ENCODE results near the gene HPS5.
"Not testable (repeated sequence)": the region's sequence is repeated elsewhere in the genome, so short reads cannot be mapped to it uniquely, and the experiment has no call there.

HPS5 gene

GRCh38 chr11:18264035-18264434, 57.9 kb downstream of the HPS5 start:
- H3K27me3 ChIP-seq (replicated peaks; ENCODE audit: control insufficient read depth, insufficient read depth, low read length, poor library complexity, severe bottlenecking): no peaks in the 10 kb centered on the region
- no peak for DNase-seq
- no peak overlapping the region for H3K27ac ChIP-seq (ENCODE audit: insufficient read depth, low read length, poor library complexity, severe bottlenecking)
- no peaks in the 10 kb centered on the region for H3K9me3 ChIP-seq (ENCODE audit: control insufficient read depth, low read length)
- H3K36me3 ChIP-seq (ENCODE audit: control insufficient read depth, insufficient read depth, low read length): no peaks in the 10 kb centered on the region
- no peak overlapping the region for H3K4me3 ChIP-seq (ENCODE audit: insufficient read depth, low read depth, low read length, poor library complexity, severe bottlenecking)
- H3K4me1 ChIP-seq (ENCODE audit: control insufficient read depth, insufficient read depth, low read length, poor library complexity, severe bottlenecking): no peaks in the 10 kb centered on the region

GRCh38 chr11:18262681-18263350, 59.1 kb downstream of the HPS5 start:
- not testable (repeated sequence) for H3K9me3 ChIP-seq (ENCODE audit: control insufficient read depth, low read length); H3K36me3 ChIP-seq (ENCODE audit: control insufficient read depth, insufficient read depth, low read length); DNase-seq; H3K4me3 ChIP-seq (ENCODE audit: insufficient read depth, low read depth, low read length, poor library complexity, severe bottlenecking); H3K4me1 ChIP-seq (ENCODE audit: control insufficient read depth, insufficient read depth, low read length, poor library complexity, severe bottlenecking); H3K27me3 ChIP-seq (replicated peaks; ENCODE audit: control insufficient read depth, insufficient read depth, low read length, poor library complexity, severe bottlenecking); H3K27ac ChIP-seq (ENCODE audit: insufficient read depth, low read length, poor library complexity, severe bottlenecking)

- Histone ChIP-seq H3K27ac (ENCODE audit: insufficient read depth, low read length, poor library complexity, severe bottlenecking) (no peak overlapping the region), H3K4me3 (ENCODE audit: insufficient read depth, low read depth, low read length, poor library complexity, severe bottlenecking) (no peak overlapping the region), H3K9me3 (ENCODE audit: control insufficient read depth, low read length) (no peaks in the 10 kb centered on the region), H3K4me1 (ENCODE audit: control insufficient read depth, insufficient read depth, low read length, poor library complexity, severe bottlenecking) (no peaks in the 10 kb centered on the region), H3K36me3 (ENCODE audit: control insufficient read depth, insufficient read depth, low read length) (no peaks in the 10 kb centered on the region), H3K27me3 (replicated peaks; ENCODE audit: control insufficient read depth, insufficient read depth, low read length, poor library complexity, severe bottlenecking) (no peaks in the 10 kb centered on the region)
- DNase-seq: no peak
These were observed 60.2 kb downstream of the HPS5 start for GRCh38 chr11:18261721-18262120.

- no peak overlapping the region for H3K27ac ChIP-seq (ENCODE audit: insufficient read depth, low read length, poor library complexity, severe bottlenecking)
- H3K27me3 ChIP-seq (replicated peaks; ENCODE audit: control insufficient read depth, insufficient read depth, low read length, poor library complexity, severe bottlenecking): no peaks in the 10 kb centered on the region
- no peaks in the 10 kb centered on the region for H3K9me3 ChIP-seq (ENCODE audit: control insufficient read depth, low read length)
- no peak overlapping the region for H3K4me3 ChIP-seq (ENCODE audit: insufficient read depth, low read depth, low read length, poor library complexity, severe bottlenecking)
- H3K36me3 ChIP-seq (ENCODE audit: control insufficient read depth, insufficient read depth, low read length): no peaks in the 10 kb centered on the region
- DNase-seq: no peak
- H3K4me1 ChIP-seq (ENCODE audit: control insufficient read depth, insufficient read depth, low read length, poor library complexity, severe bottlenecking): no peaks in the 10 kb centered on the region
These were observed 62.7 kb downstream of the HPS5 start for GRCh38 chr11:18259259-18259658.

GRCh38 chr11:18254781-18255361, 67.1 kb downstream of the HPS5 start:
- no peaks in the 10 kb centered on the region for H3K4me1 ChIP-seq (ENCODE audit: control insufficient read depth, insufficient read depth, low read length, poor library complexity, severe bottlenecking)
- H3K4me3 ChIP-seq (ENCODE audit: insufficient read depth, low read depth, low read length, poor library complexity, severe bottlenecking): no peak overlapping the region
- no peaks in the 10 kb centered on the region for H3K9me3 ChIP-seq (ENCODE audit: control insufficient read depth, low read length)
- H3K27me3 ChIP-seq (replicated peaks; ENCODE audit: control insufficient read depth, insufficient read depth, low read length, poor library complexity, severe bottlenecking): no peaks in the 10 kb centered on the region
- H3K27ac ChIP-seq (ENCODE audit: insufficient read depth, low read length, poor library complexity, severe bottlenecking): no peak overlapping the region
- DNase-seq: no peak
- no peaks in the 10 kb centered on the region for H3K36me3 ChIP-seq (ENCODE audit: control insufficient read depth, insufficient read depth, low read length)

- Histone ChIP-seq H3K4me1 (ENCODE audit: control insufficient read depth, insufficient read depth, low read length, poor library complexity, severe bottlenecking) (no peaks in the 10 kb centered on the region), H3K27me3 (replicated peaks; ENCODE audit: control insufficient read depth, insufficient read depth, low read length, poor library complexity, severe bottlenecking) (no peaks in the 10 kb centered on the region), H3K9me3 (ENCODE audit: control insufficient read depth, low read length) (no peaks in the 10 kb centered on the region), H3K27ac (ENCODE audit: insufficient read depth, low read length, poor library complexity, severe bottlenecking) (no peak overlapping the region), H3K4me3 (ENCODE audit: insufficient read depth, low read depth, low read length, poor library complexity, severe bottlenecking) (no peak overlapping the region), H3K36me3 (ENCODE audit: control insufficient read depth, insufficient read depth, low read length) (no peaks in the 10 kb centered on the region)
- no peak for DNase-seq
These were observed 68.1 kb downstream of the HPS5 start for GRCh38 chr11:18253778-18254338.

GRCh38 chr11:18253233-18253632, 68.7 kb downstream of the HPS5 start:
- Histone ChIP-seq H3K4me1 (ENCODE audit: control insufficient read depth, insufficient read depth, low read length, poor library complexity, severe bottlenecking) (no peaks in the 10 kb centered on the region), H3K27ac (ENCODE audit: insufficient read depth, low read length, poor library complexity, severe bottlenecking) (no peak overlapping the region), H3K4me3 (ENCODE audit: insufficient read depth, low read depth, low read length, poor library complexity, severe bottlenecking) (no peak overlapping the region), H3K36me3 (ENCODE audit: control insufficient read depth, insufficient read depth, low read length) (no peaks in the 10 kb centered on the region), H3K27me3 (replicated peaks; ENCODE audit: control insufficient read depth, insufficient read depth, low read length, poor library complexity, severe bottlenecking) (no peaks in the 10 kb centered on the region), H3K9me3 (ENCODE audit: control insufficient read depth, low read length) (no peaks in the 10 kb centered on the region)
- DNase-seq: no peak

- Histone ChIP-seq H3K4me1 (ENCODE audit: control insufficient read depth, insufficient read depth, low read length, poor library complexity, severe bottlenecking) (no peaks in the 10 kb centered on the region), H3K27ac (ENCODE audit: insufficient read depth, low read length, poor library complexity, severe bottlenecking) (no peak within 1 kb of the TSS), H3K36me3 (ENCODE audit: control insufficient read depth, insufficient read depth, low read length) (no peaks in the 10 kb centered on the region), H3K4me3 (ENCODE audit: insufficient read depth, low read depth, low read length, poor library complexity, severe bottlenecking) (no peak within 1 kb of the TSS), H3K9me3 (ENCODE audit: control insufficient read depth, low read length) (no peaks in the 10 kb centered on the region), H3K27me3 (replicated peaks; ENCODE audit: control insufficient read depth, insufficient read depth, low read length, poor library complexity, severe bottlenecking) (no peaks in the 10 kb centered on the region)
- DNase-seq: no peak
These were observed 73.4 kb downstream of the HPS5 start, which contains the start of gene SAA2 for GRCh38 chr11:18248561-18248960. Gene SAA2 (minus strand): TSS chr11:18248668. CDS start chr11:18248011, 657 bp downstream.

GRCh38 chr11:18247191-18247581, 74.8 kb downstream of the HPS5 start:
- not testable (repeated sequence) for H3K4me3 ChIP-seq (ENCODE audit: insufficient read depth, low read depth, low read length, poor library complexity, severe bottlenecking); H3K9me3 ChIP-seq (ENCODE audit: control insufficient read depth, low read length); H3K27me3 ChIP-seq (replicated peaks; ENCODE audit: control insufficient read depth, insufficient read depth, low read length, poor library complexity, severe bottlenecking); H3K36me3 ChIP-seq (ENCODE audit: control insufficient read depth, insufficient read depth, low read length); H3K27ac ChIP-seq (ENCODE audit: insufficient read depth, low read length, poor library complexity, severe bottlenecking); DNase-seq; H3K4me1 ChIP-seq (ENCODE audit: control insufficient read depth, insufficient read depth, low read length, poor library complexity, severe bottlenecking)

GRCh38 chr11:18246379-18247190, 75.4 kb downstream of the HPS5 start:
- DNase-seq: peak in 1 of 3 donors; percentile 7
- not testable (repeated sequence) for H3K4me1 ChIP-seq (ENCODE audit: control insufficient read depth, insufficient read depth, low read length, poor library complexity, severe bottlenecking); H3K27me3 ChIP-seq (replicated peaks; ENCODE audit: control insufficient read depth, insufficient read depth, low read length, poor library complexity, severe bottlenecking); H3K9me3 ChIP-seq (ENCODE audit: control insufficient read depth, low read length); H3K36me3 ChIP-seq (ENCODE audit: control insufficient read depth, insufficient read depth, low read length)
- H3K27ac ChIP-seq (ENCODE audit: insufficient read depth, low read length, poor library complexity, severe bottlenecking): peak overlapping the region; percentile 26
- H3K4me3 ChIP-seq (ENCODE audit: insufficient read depth, low read depth, low read length, poor library complexity, severe bottlenecking): peak overlapping the region; percentile 20

All from effector memory CD4-positive, alpha-beta T cell (primary cell).